Lung (tissue), 12 donors: ENCODE measurements around the gene ANK3. TPM values are rescaled to one million over a fixed set of nuclear protein-coding genes. Genes with fewer than 3 reads are reported as not detected.

Experiments
- ATAC-seq: fragments of 200-7000 bp; cut with Tn5 transposase; one replicate; pipeline ENCODE4 v1.9.1; 2020; ENCODE audit warnings: moderate number of reproducible peaks; ENCODE audit not compliant: insufficient read depth, low FRiP score
- DNase-seq, 3 donors: peaks; one replicate each; pipeline ENCODE4 v3.0.0-alpha.2; 2013 to 2017
- H3K27ac ChIP-seq, 2 donors: one replicate each; pipeline ENCODE4 v1.5.1; 2013; ENCODE audit warnings: mild to moderate bottlenecking in 2 of 2, moderate library complexity in 2 of 2, control low read depth in 1 of 2, inconsistent platforms in 1 of 2, low read depth in 1 of 2, low read length in 1 of 2
- H3K27me3 ChIP-seq, 3 donors: one replicate each; pipeline ENCODE4 v1.5.1; 2013; ENCODE audit warnings: low read length in 2 of 3; ENCODE audit not compliant: control insufficient read depth in 3 of 3, insufficient read depth in 3 of 3
- H3K36me3 ChIP-seq, 4 donors: one replicate each; pipeline ENCODE4 v1.5.1; 2013; ENCODE audit warnings: low read length in 4 of 4, mild to moderate bottlenecking in 1 of 4, moderate library complexity in 1 of 4; ENCODE audit not compliant: control insufficient read depth in 4 of 4, insufficient read depth in 4 of 4
- H3K4me1 ChIP-seq, 5 donors: one replicate each; pipeline ENCODE4 v1.5.1; 2013; ENCODE audit warnings: low read length in 5 of 5, mild to moderate bottlenecking in 2 of 5, moderate library complexity in 1 of 5; ENCODE audit not compliant: control insufficient read depth in 5 of 5, insufficient read depth in 5 of 5
- H3K4me3 ChIP-seq: one replicate; pipeline ENCODE4 v1.5.1; 2013; ENCODE audit warnings: mild to moderate bottlenecking, control low read depth, moderate library complexity
- H3K9ac ChIP-seq, 2 donors: one replicate each; pipeline ENCODE4 v1.5.1; 2013; ENCODE audit warnings: low read length in 2 of 2, control low read depth in 1 of 2; ENCODE audit not compliant: insufficient read depth in 1 of 2
- H3K9me3 ChIP-seq, 4 donors: one replicate each; pipeline ENCODE4 v1.5.1; 2013; ENCODE audit warnings: low read length in 3 of 4, mild to moderate bottlenecking in 1 of 4, moderate library complexity in 1 of 4; ENCODE audit not compliant: control insufficient read depth in 4 of 4, insufficient read depth in 3 of 4
- CTCF ChIP-seq: IDR thresholded peaks from 2 replicates; pipeline ENCODE4 v1.5.1; 2012; ENCODE audit warnings: mild to moderate bottlenecking; ENCODE audit errors: control extremely low read depth, extremely low read depth
- WGBS, 2 donors: extraction: QIAGEN DNeasy Blood & Tissue Kit; methylation state at CpG; one replicate each; pipeline ENCODE4 v1.1.7; 2013; 5-methylcytosine and 5-hydroxymethylcytosine counted together
- polyA plus RNA-seq, 2 donors: library from polyadenylated mRNA; stranded (reverse); fragments of 200-250 nt; gene quantifications; one replicate each; pipeline ENCODE4 v1.2.1, GENCODE V29; 2013
- total RNA-seq, 2 donors: library from RNA; depleted of rRNA in 1 of 2; stranded (reverse); fragments of >200 nt in 1 of 2; gene quantifications; one replicate each; pipeline ENCODE4 v1.2.1, GENCODE V29; 2014 to 2021
- donor health status: control.
- donor health status: control.
- donor health status: Bipolar disorder and iron deficiency.
- donor health status: healthy.
- donor health status: DM: yes; HTN: yes; CAD: no.

The ANK3 gene
- total and polyA plus RNA-seq, 4 donors = 10.4 to 96.0 (median 46.4) TPM

GRCh38 chr10:60367901-60368300, 21.8 kb downstream of the ANK3 start:
- H3K4me1 ChIP-seq = no peaks in the 10 kb centered on the region
- H3K27ac ChIP-seq = no peak overlapping the region
- DNase-seq = no peak
- no peak overlapping the region for H3K9ac ChIP-seq
- H3K9me3 ChIP-seq = no peaks in the 10 kb centered on the region
- no peak for TF ChIP-seq CTCF
- 71 to 80% methylated on average over 1 of the region's 1 CpG for WGBS, 2 donors
- H3K27me3 ChIP-seq = no peaks in the 10 kb centered on the region
- no peaks in the 10 kb centered on the region for H3K36me3 ChIP-seq
- no peak for ATAC-seq
- H3K4me3 ChIP-seq = no peak overlapping the region

GRCh38 chr10:60367431-60367830, 22.2 kb downstream of the ANK3 start:
- Histone ChIP-seq H3K27ac (no peak overlapping the region), H3K36me3 (no peaks in the 10 kb centered on the region), H3K9me3 (no peaks in the 10 kb centered on the region), H3K27me3 (no peaks in the 10 kb centered on the region), H3K4me3 (no peak overlapping the region), H3K9ac (no peak overlapping the region), H3K4me1 (no peaks in the 10 kb centered on the region)
- TF ChIP-seq CTCF = no peak
- no peak for DNase-seq
- 74 to 80% methylated on average over 2 of the region's 2 CpGs for WGBS, 2 donors
- no peak for ATAC-seq

- DNase-seq = no peak
- Histone ChIP-seq H3K4me3 (no peak overlapping the region), H3K27ac (no peak overlapping the region), H3K9ac (no peak overlapping the region), H3K4me1 (no peaks in the 10 kb centered on the region), H3K27me3 (no peaks in the 10 kb centered on the region), H3K9me3 (no peaks in the 10 kb centered on the region), H3K36me3 (no peaks in the 10 kb centered on the region)
- no peak for TF ChIP-seq CTCF
- no peak for ATAC-seq
- 86 to 87% methylated on average over 4 of the region's 4 CpGs for WGBS, 2 donors
Observed at GRCh38 chr10:60367024-60367423, 22.7 kb downstream of the ANK3 start.

GRCh38 chr10:60363187-60363586, 26.5 kb downstream of the ANK3 start:
- WGBS, 2 donors = 88 to 92% methylated on average over 8 of the region's 8 CpGs
- Histone ChIP-seq H3K9me3 (no peaks in the 10 kb centered on the region), H3K4me1 (no peaks in the 10 kb centered on the region), H3K4me3 (no peak overlapping the region), H3K27ac (no peak overlapping the region), H3K27me3 (peaks cover 0 to 3% (median 0%) of the 10 kb centered on the region in 3 donors), H3K36me3 (no peaks in the 10 kb centered on the region), H3K9ac (no peak overlapping the region)
- ATAC-seq (no peak), DNase-seq (no peak)
- no peak for TF ChIP-seq CTCF
